Smooth muscle cell (in vitro differentiated cells): ENCODE measurements around the gene EMP2. TPM values are rescaled to one million over a fixed set of nuclear protein-coding genes. Genes with fewer than 3 reads are reported as not detected.

Source experiments
- DNase-seq: peaks from one replicate; lab custom pipeline; 2025; ENCODE audit not compliant: unreplicated experiment; lab: John Stamatoyannopoulos, UW
- H2AFZ ChIP-seq: fragments of 200-600 bp; sonication (generic); 2 replicates; pipeline ENCODE4 v1.6.0; 2016; ENCODE audit warnings: antibody characterized with exemption, low read depth, mild to moderate bottlenecking
- H3F3A ChIP-seq: fragments of 200-600 bp; sonication (generic); 2 replicates; pipeline ENCODE4 v1.6.0; 2017; ENCODE audit warnings: antibody characterized with exemption, low read depth
- H3K27ac ChIP-seq: fragments of 200-600 bp; sonication (generic); 2 replicates; pipeline ENCODE4 v1.5.1; 2016; ENCODE audit warnings: low read depth, mild to moderate bottlenecking
- H3K27me3 ChIP-seq: fragments of 200-600 bp; sonication (generic); 2 replicates; pipeline ENCODE4 v1.6.1; 2016; ENCODE audit warnings: low read depth, mild to moderate bottlenecking
- H3K36me3 ChIP-seq: fragments of 200-600 bp; sonication (generic); 2 replicates; pipeline ENCODE4 v1.5.1; 2016; ENCODE audit warnings: low read depth
- H3K4me1 ChIP-seq: fragments of 200-600 bp; sonication (generic); 2 replicates; pipeline ENCODE4 v1.5.1; 2016; ENCODE audit warnings: low read depth
- H3K4me2 ChIP-seq: fragments of 200-600 bp; sonication (generic); 2 replicates; pipeline ENCODE4 v1.6.0; 2016; ENCODE audit warnings: mild to moderate bottlenecking
- H3K4me3 ChIP-seq: fragments of 200-600 bp; sonication (generic); 2 replicates; pipeline ENCODE4 v1.5.1; 2016; ENCODE audit warnings: mild to moderate bottlenecking
- H3K79me2 ChIP-seq: fragments of 200-600 bp; sonication (generic); 2 replicates; pipeline ENCODE4 v1.6.0; 2016; ENCODE audit warnings: low read depth, mild to moderate bottlenecking
- H3K9ac ChIP-seq: fragments of 200-600 bp; sonication (generic); 2 replicates; pipeline ENCODE4 v1.6.0; 2016; ENCODE audit warnings: low read depth
- H3K9me3 ChIP-seq: fragments of 200-600 bp; sonication (generic); replicated peaks from 2 replicates; pipeline ENCODE4 v1.5.1; 2016; ENCODE audit warnings: low read depth
- H4K20me1 ChIP-seq: fragments of 200-600 bp; sonication (generic); 2 replicates; pipeline ENCODE4 v1.6.0; 2016; ENCODE audit warnings: low read depth
- WGBS: methylation state at CpG from one replicate; pipeline ENCODE4 v1.1.7; 2016; ENCODE audit warnings: low lambda C conversion rate; 5-methylcytosine and 5-hydroxymethylcytosine counted together
- polyA plus RNA-seq: library from polyadenylated mRNA; unstranded; fragments of >200 nt; fragmentation: Nextera tagmentation; extraction: Ambion mirVana; gene quantifications from 2 replicates; pipeline ENCODE4 v1.2.1, GENCODE V29; 2016
- total RNA-seq: library from RNA; depleted of rRNA; stranded (reverse); fragments of >200 nt; gene quantifications from 2 replicates; pipeline ENCODE4 v1.2.3, GENCODE V29; 2014
- TF ChIP-seq, protein P1 (sequence below): fragments of 200-600 bp; sonication (generic); IDR thresholded peaks from 2 replicates; pipeline ENCODE4 v1.5.1; 2017; ENCODE audit warnings: borderline replicate concordance, mild to moderate bottlenecking, antibody characterized with exemption; ENCODE audit not compliant: insufficient read depth, poor library complexity, severe bottlenecking

EMP2 gene
- total and polyA plus RNA-seq, 2 experiments from 2014 or later: 3.9 to 20.7 TPM

DNA sequence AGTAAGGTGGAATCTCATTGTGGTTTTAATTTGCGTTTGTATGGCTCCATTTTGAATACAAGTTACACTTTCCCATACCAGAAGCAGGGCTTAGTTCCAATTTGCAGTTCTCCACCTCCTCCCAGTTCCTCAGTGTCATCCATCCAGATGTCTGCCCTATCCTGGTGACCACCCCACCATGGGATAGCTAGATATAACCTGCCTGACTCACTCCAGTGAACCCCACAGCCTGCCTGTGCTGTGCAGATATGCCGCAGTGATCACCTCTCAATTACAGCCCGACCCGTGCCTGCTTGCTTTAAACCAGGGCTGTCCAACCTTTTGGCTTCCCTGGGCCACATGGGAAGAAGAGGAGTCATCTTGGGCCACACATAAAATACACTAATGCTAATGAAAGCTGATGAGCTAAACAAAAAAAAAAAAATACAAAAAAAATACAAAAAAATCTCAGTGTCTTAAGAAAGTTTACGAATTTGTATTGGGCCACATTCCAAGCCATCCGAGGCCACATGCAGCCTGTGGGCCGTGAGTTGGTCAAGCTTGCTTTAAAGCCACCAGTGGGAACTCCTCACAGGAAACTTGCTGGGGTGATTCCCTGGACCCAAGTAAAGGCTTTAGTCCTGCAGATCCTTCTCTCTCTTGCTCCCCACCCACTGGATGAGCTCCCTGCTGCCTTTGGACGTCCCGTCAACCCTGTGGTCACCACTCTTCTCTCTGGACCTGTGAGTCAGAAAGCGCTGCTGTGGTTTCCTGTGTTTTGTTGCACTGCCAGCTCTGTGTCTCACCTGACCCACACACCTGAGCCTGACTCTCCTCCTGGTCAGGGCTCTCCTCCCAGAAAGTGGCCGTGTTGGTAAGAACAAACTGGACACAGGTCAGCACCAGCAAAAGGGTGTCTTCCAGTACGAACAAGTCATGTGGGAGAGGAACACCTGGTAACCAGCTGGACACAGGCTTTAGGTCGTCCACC, 83.0 kb downstream of the EMP2 start:
- Histone ChIP-seq H3K27ac (no peak overlapping the region), H3K4me1 (no peaks in the 10 kb centered on the region), H4K20me1 (no peaks in the 10 kb centered on the region), H3K4me3 (no peak overlapping the region), H3K9ac (no peak overlapping the region), H3K9me3 (no peaks in the 10 kb centered on the region), H3K27me3 (no peaks in the 10 kb centered on the region), H3K36me3 (no peaks in the 10 kb centered on the region), H3K4me2 (no peak overlapping the region), H3F3A (no peaks in the 10 kb centered on the region), H2AFZ (no peak overlapping the region), H3K79me2 (no peaks in the 10 kb centered on the region)
- DNase-seq: no peak
- WGBS: 90% methylated on average over 13 of the region's 13 CpGs
- TF ChIP-seq, protein P1, sequence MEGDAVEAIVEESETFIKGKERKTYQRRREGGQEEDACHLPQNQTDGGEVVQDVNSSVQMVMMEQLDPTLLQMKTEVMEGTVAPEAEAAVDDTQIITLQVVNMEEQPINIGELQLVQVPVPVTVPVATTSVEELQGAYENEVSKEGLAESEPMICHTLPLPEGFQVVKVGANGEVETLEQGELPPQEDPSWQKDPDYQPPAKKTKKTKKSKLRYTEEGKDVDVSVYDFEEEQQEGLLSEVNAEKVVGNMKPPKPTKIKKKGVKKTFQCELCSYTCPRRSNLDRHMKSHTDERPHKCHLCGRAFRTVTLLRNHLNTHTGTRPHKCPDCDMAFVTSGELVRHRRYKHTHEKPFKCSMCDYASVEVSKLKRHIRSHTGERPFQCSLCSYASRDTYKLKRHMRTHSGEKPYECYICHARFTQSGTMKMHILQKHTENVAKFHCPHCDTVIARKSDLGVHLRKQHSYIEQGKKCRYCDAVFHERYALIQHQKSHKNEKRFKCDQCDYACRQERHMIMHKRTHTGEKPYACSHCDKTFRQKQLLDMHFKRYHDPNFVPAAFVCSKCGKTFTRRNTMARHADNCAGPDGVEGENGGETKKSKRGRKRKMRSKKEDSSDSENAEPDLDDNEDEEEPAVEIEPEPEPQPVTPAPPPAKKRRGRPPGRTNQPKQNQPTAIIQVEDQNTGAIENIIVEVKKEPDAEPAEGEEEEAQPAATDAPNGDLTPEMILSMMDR: no peak

DNA sequence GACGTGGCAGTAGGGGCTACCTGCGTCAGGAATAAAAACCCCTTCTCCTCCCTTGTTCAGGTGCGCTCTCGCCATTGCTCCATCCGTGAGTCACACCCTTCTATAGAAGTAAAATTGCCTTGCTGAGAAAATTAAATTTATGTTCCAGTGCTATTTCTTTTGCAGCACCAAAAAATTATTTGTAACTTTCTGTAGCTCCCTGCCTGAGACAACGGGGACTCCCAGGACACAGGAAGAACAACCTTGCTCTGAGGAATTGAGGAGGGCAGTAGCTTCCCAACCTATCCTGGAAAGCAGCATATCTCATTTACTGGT, 85.4 kb downstream of the EMP2 start:
- no peaks in the 10 kb centered on the region for H3F3A ChIP-seq
- no peak overlapping the region for H3K9ac ChIP-seq
- H3K79me2 ChIP-seq: no peaks in the 10 kb centered on the region
- no peak overlapping the region for H3K4me2 ChIP-seq
- no peaks in the 10 kb centered on the region for H4K20me1 ChIP-seq
- TF ChIP-seq, protein P1: no peak
- H3K4me1 ChIP-seq: no peaks in the 10 kb centered on the region
- no peak for DNase-seq
- H3K27me3 ChIP-seq: no peaks in the 10 kb centered on the region
- no peak overlapping the region for H3K4me3 ChIP-seq
- 81% methylated on average over 6 of the region's 6 CpGs for WGBS
- H3K36me3 ChIP-seq: no peaks in the 10 kb centered on the region
- no peak overlapping the region for H2AFZ ChIP-seq
- no peaks in the 10 kb centered on the region for H3K9me3 ChIP-seq
- H3K27ac ChIP-seq: no peak overlapping the region

DNA sequence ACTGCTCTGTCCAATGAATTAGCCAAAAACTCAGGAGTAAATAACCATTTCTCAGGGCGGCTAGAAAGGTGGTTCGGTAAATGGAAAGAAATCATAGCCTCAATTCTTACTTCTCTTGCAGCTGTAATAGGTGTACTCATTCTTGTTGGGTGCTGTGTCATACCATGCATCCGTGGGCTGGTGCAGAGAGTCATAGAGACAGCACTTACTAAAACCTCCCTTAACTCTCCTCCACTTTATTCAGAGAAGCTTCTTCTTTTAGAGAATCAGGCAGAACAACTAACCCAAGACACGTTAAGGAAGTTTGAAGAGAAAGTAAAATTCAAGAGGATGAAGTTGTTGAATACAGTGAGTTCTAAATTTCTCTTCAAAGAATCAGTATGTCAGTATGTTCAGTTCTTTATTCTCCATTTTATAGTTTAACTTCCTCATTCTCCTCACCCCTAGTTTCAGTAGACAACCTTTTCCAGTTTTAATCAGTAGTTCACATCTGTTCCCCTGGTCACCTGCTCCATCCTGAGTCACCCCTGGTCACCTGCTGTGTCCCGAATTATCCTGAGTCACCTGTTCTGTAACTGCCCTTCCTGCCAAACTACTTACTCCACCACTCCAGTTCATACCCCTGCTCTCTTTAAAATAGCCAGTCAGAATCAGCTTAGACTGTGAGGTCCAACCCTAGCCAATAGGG, 85.9 kb downstream of the EMP2 start:
- TF ChIP-seq, protein P1: no peak
- DNase-seq: no peak
- H3K4me1 ChIP-seq: no peaks in the 10 kb centered on the region
- no peak overlapping the region for H3K4me3 ChIP-seq
- no peaks in the 10 kb centered on the region for H4K20me1 ChIP-seq
- no peaks in the 10 kb centered on the region for H3K27me3 ChIP-seq
- H3K27ac ChIP-seq: no peak overlapping the region
- no peaks in the 10 kb centered on the region for H3K36me3 ChIP-seq
- no peak overlapping the region for H2AFZ ChIP-seq
- H3K79me2 ChIP-seq: no peaks in the 10 kb centered on the region
- no peaks in the 10 kb centered on the region for H3K9me3 ChIP-seq
- WGBS: 74% methylated on average over 5 of the region's 5 CpGs
- no peak overlapping the region for H3K9ac ChIP-seq
- H3K4me2 ChIP-seq: no peak overlapping the region
- no peaks in the 10 kb centered on the region for H3F3A ChIP-seq
